ENCODE results near the gene PTP4A2. TPM values are rescaled to one million over a fixed set of nuclear protein-coding genes. Genes with fewer than 3 reads are reported as not detected.
A peak's percentile ranks its signal among the peaks of the same experiment; 100 is the strongest.

PTP4A2 gene
- total RNA-seq, 1 experiment from 2014 or later, result 201 TPM

- Histone ChIP-seq H3F3A (ENCODE audit: insufficient read depth, low read depth) (peaks cover 73% of the 10 kb centered on the region), H3K4me2 (no peak overlapping the region), H3K4me1 (replicated peaks; ENCODE audit: insufficient read depth) (no peaks in the 10 kb centered on the region), H2AFZ (no peak overlapping the region), H3K79me2 (ENCODE audit: low read depth) (peaks cover 18% of the 10 kb centered on the region), H4K20me1 (ENCODE audit: insufficient read depth) (peaks cover 29% of the 10 kb centered on the region), H3K4me3 (no peak overlapping the region), H3K27me3 (ENCODE audit: insufficient read depth, low read depth) (no peaks in the 10 kb centered on the region), H3K27ac (peak overlapping the region; percentile 9; the same call in 1 of the 2 replicates), H3K9me2 (ENCODE audit: insufficient read depth) (no peaks in the 10 kb centered on the region), H3K9me3 (ENCODE audit: insufficient read depth, low read depth) (no peaks in the 10 kb centered on the region), H3K36me3 (ENCODE audit: low read depth) (peaks cover 34% of the 10 kb centered on the region)
- ChIA-PET POLR2A (ENCODE audit: unreplicated experiment) (no interaction called here), CTCF (no interaction called here)
- peak in 1 of 2 experiments; percentile 54 for DNase-seq
- BruUV-seq (replicated peaks), result TSS peak; percentile 10
- no peak for TF ChIP-seq EZH2 (IDR thresholded peaks at IDR 0.05; ENCODE audit: low read depth)
- no peak for TF ChIP-seq CTCF (conservative IDR thresholded peaks at IDR 0.05)
- intact Hi-C loops (cut with micrococcal nuclease; ENCODE audit: unreplicated experiment), result no loop called here
These were observed 33.7 kb downstream of the PTP4A2 start for GRCh38 chr1:31904339-31905092.

- no peak overlapping the region for H2AFZ ChIP-seq
- peaks cover 21% of the 10 kb centered on the region for H3K36me3 ChIP-seq (ENCODE audit: low read depth)
- H3K4me2 ChIP-seq, result no peak overlapping the region
- ChIA-PET POLR2A (ENCODE audit: unreplicated experiment) (no interaction called here), CTCF (no interaction called here)
- peaks cover 6% of the 10 kb centered on the region; the same call in 1 of the 2 replicates for H3K79me2 ChIP-seq (ENCODE audit: low read depth)
- H3K27me3 ChIP-seq (ENCODE audit: insufficient read depth, low read depth), result no peaks in the 10 kb centered on the region
- H3K27ac ChIP-seq, result no peak overlapping the region
- H3K4me3 ChIP-seq, result no peak overlapping the region
- H4K20me1 ChIP-seq (ENCODE audit: insufficient read depth), result peaks cover 16% of the 10 kb centered on the region
- H3F3A ChIP-seq (ENCODE audit: insufficient read depth, low read depth), result peaks cover 56% of the 10 kb centered on the region
- no peaks in the 10 kb centered on the region for H3K4me1 ChIP-seq (replicated peaks; ENCODE audit: insufficient read depth)
- no peaks in the 10 kb centered on the region for H3K9me3 ChIP-seq (ENCODE audit: insufficient read depth, low read depth)
- TF ChIP-seq CTCF (conservative IDR thresholded peaks at IDR 0.05) (no peak), EZH2 (IDR thresholded peaks at IDR 0.05; ENCODE audit: low read depth) (no peak)
- BruUV-seq (replicated peaks), result no TSS peak
- H3K9me2 ChIP-seq (ENCODE audit: insufficient read depth), result no peaks in the 10 kb centered on the region
- no peak for DNase-seq
- intact Hi-C loops (cut with micrococcal nuclease; ENCODE audit: unreplicated experiment), result no loop called here
These were observed 35.7 kb downstream of the PTP4A2 start for GRCh38 chr1:31902510-31902860.

- Histone ChIP-seq H3K27me3 (ENCODE audit: insufficient read depth, low read depth) (no peaks in the 10 kb centered on the region), H3K4me2 (no peak overlapping the region), H3K9me3 (ENCODE audit: insufficient read depth, low read depth) (no peaks in the 10 kb centered on the region), H3K27ac (no peak overlapping the region), H3K36me3 (ENCODE audit: low read depth) (peaks cover 16% of the 10 kb centered on the region), H3K9me2 (ENCODE audit: insufficient read depth) (no peaks in the 10 kb centered on the region), H3K4me1 (replicated peaks; ENCODE audit: insufficient read depth) (no peaks in the 10 kb centered on the region), H3K79me2 (ENCODE audit: low read depth) (peaks cover under 1% of the 10 kb centered on the region; the same call in 1 of the 2 replicates), H3F3A (ENCODE audit: insufficient read depth, low read depth) (peaks cover 51% of the 10 kb centered on the region), H3K4me3 (no peak overlapping the region), H2AFZ (no peak overlapping the region), H4K20me1 (ENCODE audit: insufficient read depth) (peaks cover 12% of the 10 kb centered on the region)
- intact Hi-C loops (cut with micrococcal nuclease; ENCODE audit: unreplicated experiment), result no loop called here
- ChIA-PET CTCF (no interaction called here), POLR2A (ENCODE audit: unreplicated experiment) (no interaction called here)
- no peak for DNase-seq
- no peak for TF ChIP-seq CTCF (conservative IDR thresholded peaks at IDR 0.05)
- TF ChIP-seq EZH2 (IDR thresholded peaks at IDR 0.05; ENCODE audit: low read depth), result no peak
- no TSS peak for BruUV-seq (replicated peaks)
These were observed 36.2 kb downstream of the PTP4A2 start for GRCh38 chr1:31901838-31902509.

All from PC-9 (cell line).